Posterior vena cava (tissue), 2 donors: ENCODE data around the gene GABRG3. TPM values are rescaled to one million over a fixed set of nuclear protein-coding genes. Genes with fewer than 3 reads are reported as not detected.

Source experiments
- DNase-seq: peaks from one replicate; pipeline ENCODE4 v3.0.0-alpha.2; 2020; ENCODE audit warnings: low spot score
- intact Hi-C, 2 donors: fragments of 100-400 bp; cut with DNase I; formaldehyde crosslinking; loops; one replicate each; pipeline versions ENCODE4 v1.14.1 to v1.14.2; 2022 to 2023
- total RNA-seq, 2 donors: library from RNA; stranded (reverse); fragmentation: NEBNext Ultra II Directional; extraction: Animal tissue kit (Norgen Biotek cat#: 25700); gene quantifications; one replicate each; pipeline ENCODE4 v1.2.1, GENCODE V29; 2021
- donor health status: DM: yes; HTN: yes; CAD: no.
- donor health status: DM: yes; HTN: yes; CAD: no.

The GABRG3 gene
- total RNA-seq, 2 donors from 2014 or later: not detected

DNA sequence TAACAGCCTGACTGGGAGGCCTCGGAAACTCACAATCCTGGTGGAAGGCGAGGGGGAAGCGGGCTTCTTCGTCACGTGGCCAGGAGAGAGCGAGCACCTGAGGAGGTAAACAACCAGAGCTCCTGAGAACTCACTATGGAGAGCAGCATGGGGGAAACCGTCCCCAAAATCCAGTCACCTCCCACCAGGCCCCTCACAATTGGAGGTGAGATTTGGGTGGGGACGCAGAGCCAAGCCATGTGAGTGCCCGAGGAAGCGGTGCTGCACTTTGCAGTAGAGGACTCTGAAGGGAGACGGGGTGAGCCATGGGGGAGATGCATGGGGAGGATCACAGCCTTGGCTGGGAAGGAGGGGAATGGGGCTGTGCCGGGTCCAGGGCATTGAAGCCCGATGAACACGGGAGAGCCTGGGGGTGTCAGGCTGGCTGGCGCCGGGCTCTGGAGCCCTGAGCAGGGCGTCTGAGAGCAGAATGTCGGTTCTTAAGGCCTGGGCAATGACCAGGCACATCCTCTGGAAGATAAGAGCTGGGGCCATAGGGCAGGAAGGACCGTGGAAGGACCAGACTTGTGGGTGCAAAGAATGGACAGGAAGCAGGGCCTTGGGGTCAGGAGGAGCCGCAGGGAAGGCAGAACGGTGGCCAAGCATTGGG, 117.7 kb downstream of the GABRG3 start:
- DNase-seq: no peak
- intact Hi-C loops: no loop called here

DNA sequence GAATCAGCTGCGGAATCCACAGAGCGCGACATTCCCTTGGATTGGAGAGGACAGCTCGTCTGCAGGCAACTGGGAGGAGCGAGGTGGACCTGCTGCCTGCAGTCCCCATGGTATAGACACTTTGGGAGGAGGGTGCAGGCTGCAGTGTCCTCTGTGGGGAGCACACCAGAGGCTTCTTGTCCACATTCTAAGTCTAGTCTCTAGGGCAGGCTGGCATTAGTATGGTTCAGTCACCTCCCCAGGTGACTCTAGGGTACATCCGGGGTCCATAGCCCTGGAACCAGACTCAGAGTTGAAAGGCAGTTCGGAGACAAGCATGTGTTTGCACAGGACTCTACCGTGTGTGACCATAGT, 118.2 kb downstream of the GABRG3 start:
- no peak for DNase-seq
- intact Hi-C loops: no loop called here

DNA sequence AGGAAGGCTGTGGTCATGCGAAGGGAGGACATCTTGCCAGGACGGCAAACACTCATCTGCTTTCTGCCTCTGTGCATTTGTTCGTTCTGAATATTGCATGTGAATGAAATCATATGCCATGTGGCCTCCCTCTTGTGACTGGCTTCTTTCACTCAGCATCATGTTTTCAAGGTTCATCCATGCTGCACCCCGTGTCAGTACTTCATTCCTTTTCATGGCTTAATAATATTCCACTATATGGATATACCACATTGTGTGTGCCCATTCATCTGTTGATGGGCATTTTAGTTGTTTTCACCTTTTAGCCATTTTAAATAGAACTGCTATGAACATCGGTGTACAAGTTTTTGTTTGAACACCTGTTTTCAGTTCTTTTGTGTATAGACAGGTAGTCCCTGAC, 118.7 kb downstream of the GABRG3 start:
- intact Hi-C loops: no loop called here
- DNase-seq: no peak

DNA sequence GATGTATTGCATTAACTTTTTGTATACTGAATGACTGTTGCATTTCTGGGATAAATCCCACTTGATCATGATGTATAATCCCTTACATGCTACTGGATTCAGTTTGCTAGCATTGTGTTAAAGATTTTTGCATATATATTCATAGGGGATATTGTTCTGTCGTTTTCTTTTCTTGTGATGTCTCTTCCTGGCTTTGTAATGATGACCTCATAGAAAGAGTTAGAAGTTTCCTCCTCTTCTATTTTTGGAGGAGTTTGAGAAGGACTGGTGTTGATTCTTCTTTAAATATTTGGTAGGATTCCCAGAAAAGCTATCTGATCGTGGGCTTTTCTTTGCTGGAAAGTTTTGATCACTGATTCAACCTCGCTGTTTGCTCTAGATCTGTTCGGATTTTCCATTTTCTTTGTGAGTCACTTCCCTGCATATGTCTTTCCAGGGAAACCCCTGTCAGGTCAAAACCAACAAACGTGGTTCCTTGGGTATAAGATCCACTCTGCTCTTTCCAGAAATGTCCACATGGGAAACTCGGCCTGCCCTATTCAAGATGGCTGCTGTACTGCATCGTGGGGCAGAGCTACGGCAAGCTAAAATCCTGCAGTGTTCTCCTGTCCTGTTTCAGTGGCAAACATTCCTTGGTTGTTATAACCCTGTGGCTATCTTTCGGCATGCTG, 120.4 kb downstream of the GABRG3 start:
- no peak for DNase-seq
- intact Hi-C loops: no loop called here

DNA sequence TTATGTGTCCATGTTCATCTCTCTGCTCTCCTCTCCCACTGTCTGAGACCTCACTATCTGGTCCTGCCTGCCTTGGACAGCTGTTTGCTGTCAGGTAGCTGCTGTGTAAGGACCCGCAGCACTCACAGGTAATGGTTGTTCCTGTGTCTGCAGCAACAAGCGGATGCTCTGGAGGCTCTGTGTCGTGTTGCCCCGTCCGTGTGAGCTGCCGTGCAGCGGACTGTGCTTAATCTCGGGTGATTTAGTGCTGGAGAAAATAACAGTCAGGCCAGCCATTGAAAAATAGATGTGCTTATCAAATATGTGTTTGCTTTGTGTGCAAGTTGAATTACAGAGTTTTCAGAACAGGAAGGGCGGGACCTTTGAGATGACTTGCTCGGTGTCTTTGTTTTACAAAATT, 121.4 kb downstream of the GABRG3 start:
- intact Hi-C loops: no loop called here
- no peak for DNase-seq

DNA sequence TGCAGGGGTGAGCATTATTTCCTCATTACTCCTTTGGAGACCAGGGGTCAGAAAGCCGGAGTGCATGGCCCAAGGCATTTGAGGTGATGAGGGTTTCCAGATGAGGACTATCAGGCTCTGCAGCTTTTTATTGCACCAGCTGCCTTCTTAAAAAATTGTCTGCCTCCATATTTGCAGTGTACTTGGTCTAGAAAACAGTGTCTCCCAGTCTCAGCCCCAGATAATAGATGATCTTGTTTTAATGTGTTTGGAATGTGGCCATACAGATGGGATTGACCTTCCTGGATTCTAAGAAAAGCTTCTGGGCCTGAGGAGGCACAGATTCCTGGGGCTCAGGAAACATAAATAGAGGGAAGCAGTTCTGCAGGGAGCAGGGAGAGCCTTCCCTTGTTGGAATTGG, 123.3 kb downstream of the GABRG3 start:
- intact Hi-C loops: no loop called here
- no peak for DNase-seq

DNA sequence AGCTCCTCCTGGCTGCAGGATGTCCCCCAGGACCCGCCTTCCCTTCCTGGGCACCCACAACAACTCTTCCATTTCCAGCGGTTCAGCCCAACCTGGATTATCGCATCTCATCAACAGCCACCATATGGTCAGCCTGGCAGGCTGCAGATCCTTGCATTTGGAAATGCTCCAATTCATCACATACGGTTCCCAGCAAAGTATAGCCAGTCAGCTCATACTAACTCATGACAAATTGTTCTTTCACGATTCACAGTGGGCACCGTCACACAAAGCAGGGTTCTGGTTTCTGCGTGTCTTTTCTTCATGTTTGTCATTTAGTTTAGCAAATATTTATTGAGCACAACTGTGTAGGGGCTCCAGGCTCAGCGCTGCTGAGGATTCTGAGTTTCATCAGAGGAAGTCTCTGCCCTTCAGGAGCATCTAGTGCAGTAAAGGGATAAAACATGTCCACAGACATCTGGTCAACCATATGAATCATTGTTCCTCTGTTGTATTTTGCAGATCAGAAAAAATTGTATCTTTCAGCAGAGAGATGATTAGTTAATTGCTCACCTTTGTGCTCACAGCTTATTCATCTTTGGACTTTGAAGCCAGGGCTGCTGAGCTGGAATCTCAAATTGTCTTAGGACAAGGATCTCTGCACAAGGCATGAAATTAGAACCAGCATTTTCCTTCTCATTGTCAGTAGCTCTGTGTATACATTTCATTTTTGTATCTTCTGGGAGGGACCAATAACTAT, 125.1 kb downstream of the GABRG3 start:
- no peak for DNase-seq
- intact Hi-C loops: no loop called here

DNA sequence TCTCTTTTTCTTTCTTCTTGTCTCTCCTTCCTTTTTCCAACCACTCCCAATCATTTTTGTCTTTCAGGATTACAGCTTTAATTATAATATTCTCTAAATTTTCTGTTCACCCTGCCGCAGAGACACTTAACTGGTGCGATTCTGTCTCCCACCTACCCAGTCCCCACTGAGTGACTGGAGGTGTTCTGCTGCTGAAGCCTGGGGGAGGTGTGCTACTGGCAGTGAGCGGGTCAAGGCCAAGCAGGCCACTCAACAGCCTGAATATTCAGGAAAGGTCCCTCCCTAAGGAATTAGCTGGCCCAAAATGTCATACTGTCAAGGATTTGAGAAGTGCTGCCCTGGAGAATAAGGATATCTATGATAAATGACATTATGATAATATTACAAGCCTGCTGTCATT, 126.5 kb downstream of the GABRG3 start:
- no peak for DNase-seq
- intact Hi-C loops: no loop called here

DNA sequence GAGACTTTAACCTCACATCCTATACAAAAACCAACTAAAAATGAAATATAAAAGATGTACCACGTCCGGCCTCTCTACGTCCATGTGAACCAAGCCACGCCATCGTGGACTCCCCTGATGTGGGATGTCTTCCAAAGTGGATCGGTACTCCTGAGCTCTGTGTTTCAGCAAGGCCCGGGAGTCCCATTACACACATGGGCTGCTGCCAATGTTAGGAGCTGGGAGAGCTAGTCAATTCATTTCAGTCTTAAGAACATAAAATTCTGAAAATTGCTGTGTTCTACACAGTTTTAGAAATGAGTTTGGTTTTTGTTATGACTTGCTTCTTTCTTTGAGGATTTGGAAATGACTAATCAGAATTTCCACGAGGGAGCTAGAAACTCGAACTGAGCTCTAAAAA, 131.0 kb downstream of the GABRG3 start:
- intact Hi-C loops: no loop called here
- no peak for DNase-seq

DNA sequence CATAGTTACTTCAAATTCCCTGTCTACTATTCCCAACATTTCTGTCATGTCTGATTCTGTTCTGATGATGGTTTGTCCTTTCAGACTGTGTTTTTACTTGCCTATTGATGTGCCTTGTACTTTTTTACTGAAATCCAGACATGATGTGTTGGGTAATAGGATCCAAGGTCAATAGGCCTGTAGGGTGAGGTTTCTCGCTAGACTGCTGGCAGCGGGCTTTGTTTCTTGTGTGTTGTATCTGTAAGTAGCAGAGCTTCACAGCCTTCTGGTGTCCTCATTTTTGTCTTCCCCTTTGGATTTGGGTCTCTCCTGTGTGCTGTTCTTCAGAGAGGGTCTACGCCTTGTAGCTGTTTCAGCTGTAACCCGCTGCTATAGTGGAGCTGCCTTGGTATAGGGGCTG, 140.3 kb downstream of the GABRG3 start:
- DNase-seq: no peak
- intact Hi-C loops: no loop called here

DNA sequence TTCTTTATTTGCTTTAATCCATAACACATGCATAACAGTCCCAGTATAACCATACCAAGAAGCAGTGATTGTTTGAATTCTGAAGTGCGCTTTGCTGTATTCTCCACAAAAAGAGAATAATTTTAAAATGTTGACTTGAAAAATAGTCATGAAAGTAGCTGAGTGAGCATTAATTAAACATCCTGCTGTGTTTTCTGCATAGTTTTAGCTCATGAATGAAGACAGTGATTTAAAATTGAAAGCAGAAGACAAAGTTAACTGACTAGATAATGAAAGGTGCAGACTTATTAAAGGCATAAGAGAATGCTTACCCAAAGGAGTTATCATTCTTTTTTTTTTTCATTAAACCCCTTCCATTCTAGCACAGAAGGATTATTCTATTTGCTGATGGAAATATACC, 143.5 kb downstream of the GABRG3 start:
- DNase-seq: no peak
- intact Hi-C loops: no loop called here

DNA sequence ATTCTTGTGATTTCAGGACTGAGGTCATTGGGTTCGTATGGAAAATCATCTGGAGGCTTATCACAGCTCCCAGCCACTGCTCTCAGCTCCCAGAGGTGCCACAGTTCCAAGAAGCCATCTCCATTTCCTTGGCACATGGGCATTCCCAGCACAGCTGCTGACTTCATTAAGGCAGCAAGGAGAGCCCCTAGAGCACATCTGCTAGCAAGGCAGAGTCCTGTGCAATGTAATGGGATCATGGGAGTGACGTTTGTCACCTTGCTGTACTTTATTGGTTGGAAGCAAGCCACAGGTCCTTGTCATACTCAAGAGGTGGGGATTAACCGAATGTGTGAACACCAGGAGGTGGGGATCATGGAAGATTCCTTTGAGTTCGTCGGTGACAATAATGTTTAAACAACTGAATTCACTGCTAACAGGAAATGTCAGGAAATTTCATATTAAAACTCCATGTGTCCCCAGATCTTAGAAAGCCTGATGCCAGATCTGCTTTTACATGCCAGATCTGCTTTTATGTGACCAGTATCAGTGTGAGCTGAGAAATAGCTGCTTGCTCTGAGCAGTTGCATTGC, 148.8 kb downstream of the GABRG3 start:
- intact Hi-C loops: no loop called here
- no peak for DNase-seq

DNA sequence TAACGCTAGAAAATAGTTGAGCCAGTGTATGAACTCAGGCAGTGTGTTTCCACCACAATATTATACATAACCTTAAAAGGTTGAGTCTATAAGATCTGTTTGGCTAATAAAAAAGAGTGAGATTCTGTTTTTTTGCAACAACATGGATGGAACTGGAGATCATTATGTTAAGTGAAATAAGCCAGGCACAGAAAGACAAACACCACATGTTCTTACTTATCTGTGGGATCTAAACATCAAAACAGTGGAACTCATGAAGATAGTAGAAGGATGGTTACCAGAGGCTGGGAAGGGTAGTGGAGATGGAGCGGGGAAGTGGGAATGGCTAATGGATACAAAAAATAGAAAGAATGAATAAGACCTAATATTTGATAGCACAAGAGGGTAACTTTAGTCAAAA, 150.7 kb downstream of the GABRG3 start:
- intact Hi-C loops: no loop called here

DNA sequence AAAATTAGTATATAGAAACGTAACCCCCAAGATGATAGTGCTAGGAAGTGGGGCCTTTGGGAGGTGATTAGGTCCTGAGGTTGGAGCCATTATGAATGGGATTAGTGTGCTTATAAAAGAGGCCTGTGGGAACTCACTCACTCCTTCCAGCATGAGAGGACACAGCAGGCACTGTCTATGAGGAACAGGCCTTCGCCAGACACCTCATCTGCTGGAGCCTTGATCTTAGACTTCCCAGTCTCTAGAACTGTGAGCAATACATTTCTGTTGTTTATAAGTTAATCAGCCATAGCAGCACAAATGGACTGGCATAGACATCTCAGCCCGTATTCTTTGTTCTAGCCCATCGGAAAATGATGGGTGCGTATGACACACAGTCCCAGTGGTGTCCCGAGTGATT, 152.3 kb downstream of the GABRG3 start:
- DNase-seq: no peak
- intact Hi-C loops: no loop called here

More for the DNA sequence above, 150.7 kb downstream of the GABRG3 start:
- DNase-seq: no peak

DNA sequence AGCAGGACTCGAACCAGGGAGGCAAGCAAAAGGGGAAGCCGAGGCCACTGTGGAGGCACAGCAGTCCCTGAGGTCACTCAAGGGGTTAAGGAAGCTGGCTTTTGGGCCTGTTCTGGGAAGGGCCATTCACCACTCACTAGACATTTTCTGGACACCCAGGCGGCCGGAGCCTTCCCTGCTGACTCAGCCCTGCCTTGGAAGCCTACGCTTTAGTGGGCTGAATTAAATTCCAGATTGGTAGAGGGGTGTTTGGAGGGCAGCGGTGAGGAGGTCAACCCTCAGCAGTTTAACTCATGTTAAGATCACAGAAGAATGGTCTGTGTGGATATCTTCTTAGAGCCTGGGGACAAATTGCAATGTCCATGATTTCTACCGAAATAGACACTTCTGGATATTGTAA, 152.8 kb downstream of the GABRG3 start:
- intact Hi-C loops: no loop called here
- DNase-seq: no peak

DNA sequence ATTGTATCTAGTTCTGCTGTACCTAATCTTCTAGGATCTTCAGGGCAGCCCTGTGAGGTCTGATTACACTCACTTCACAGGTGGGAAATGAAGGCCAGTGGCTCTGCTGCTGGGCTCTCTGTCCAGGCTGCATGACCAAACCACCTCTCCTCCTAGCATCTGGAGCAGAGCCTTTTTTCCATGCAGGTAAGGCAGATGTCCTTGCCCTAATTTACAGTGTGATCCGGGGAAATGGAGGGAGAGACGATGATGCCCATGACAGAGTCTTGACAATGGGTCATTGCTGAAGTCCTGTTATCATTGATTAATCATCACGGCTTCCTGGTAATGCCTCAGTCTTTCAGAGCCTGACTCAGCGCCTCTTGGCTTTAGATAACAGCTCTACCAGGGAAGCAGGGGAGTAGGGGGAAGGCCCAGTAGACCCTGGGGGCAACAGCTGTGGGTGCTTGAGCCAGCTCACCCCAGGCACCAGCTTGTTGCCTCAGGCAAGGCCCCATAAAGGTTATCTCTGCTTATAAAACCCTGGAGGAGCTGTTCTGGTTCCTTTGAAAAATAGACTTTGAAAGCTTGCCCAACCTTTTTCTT, 153.4 kb downstream of the GABRG3 start:
- intact Hi-C loops: no loop called here
- DNase-seq: no peak

DNA sequence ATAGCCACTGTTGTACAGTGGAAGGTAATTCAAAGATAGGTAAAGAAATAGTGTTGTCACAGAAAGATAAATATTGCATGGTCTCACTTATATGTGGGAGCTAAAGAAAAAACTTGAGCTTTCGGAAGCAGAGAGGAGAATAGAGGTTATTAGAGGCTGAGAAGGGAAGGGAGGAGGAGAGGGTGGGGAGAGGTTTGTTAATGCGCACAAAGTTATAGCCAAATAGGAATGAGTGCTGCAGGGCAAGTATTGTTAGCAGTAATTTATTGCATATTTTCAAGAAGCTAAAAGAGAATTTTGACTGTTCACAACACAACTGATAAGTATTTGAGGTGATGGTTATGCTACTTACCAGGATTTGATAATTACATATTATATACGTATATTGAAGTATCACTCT, 154.2 kb downstream of the GABRG3 start:
- intact Hi-C loops: no loop called here
- no peak for DNase-seq

DNA sequence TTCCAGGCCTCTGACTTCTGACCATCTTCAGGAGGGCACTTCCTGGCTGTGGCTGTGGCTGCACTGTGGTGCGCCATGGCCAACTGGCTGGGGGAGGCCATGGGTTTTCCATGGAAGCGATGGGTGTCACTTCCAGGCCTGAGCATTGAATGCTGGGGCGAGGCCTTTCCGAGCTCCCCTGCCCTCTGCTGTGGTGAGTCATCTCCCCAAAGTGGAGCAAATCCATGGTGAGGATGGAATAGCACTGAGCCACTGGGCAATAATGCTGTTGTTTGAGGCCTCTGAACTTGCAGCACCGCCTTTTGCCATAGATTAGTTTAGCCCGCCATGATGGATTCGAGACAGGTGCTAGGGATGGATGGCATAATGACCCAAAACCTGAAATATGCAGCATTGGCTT, 155.5 kb downstream of the GABRG3 start:
- DNase-seq: no peak
- intact Hi-C loops: no loop called here

DNA sequence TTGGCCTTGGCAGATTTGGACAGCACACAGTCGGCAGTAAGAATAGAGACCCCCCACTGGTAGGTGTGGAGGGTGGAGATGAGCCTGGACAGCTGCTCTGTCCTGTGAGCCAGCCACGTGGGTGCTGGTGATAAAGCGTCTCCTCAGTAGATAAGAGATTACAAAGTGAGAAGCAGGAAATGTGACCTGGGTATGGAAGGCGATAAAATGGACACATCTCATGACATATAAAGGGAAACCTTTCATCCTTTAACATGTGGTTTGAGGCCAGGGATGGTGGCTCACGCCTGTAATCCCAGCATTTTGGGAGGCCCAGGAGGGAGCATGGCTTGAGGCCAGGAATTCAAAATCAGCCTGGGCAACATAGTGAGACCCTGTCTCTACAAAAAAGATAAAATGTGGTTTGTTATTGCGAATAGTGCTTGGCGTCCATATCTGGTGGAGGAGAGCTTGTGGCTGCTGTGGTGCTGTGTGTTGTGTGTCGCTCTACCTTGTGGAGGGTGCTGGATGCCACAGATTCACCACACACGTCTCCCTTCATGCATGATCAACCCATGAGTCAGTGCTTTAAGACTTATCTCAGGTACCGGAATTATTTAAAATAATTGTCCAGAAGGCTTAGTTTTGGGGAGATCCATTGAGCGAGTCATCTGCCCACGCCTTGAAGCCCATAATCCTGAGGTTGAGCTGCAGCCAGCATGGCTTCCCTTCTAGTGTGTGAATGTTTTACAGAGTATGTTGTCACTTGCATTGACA, 157.0 kb downstream of the GABRG3 start:
- intact Hi-C loops: no loop called here
- DNase-seq: no peak

DNA sequence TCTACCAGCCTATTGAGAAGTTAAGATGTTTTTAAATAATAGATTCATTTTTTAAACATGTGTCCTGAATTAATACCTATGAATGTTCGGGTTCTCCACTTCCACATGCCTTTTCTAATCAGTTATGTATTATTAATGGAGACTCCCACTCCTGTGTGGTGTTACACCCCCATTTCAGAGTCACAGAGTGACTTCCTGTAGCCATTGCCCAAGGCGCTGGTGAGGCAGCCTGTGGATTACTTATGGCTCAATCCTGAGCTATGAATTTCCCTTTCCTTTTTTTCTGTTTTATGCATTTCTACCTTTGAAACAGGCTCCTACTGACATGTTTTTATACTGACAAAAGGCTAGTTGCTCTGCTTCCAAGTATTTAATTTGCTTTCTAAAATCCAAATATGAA, 162.3 kb downstream of the GABRG3 start:
- DNase-seq: no peak
- intact Hi-C loops: no loop called here
